ENCODE data around the gene TPP2.
A peak's percentile ranks its signal among the peaks of the same experiment; 100 is the strongest.

Gene TPP2

DNA sequence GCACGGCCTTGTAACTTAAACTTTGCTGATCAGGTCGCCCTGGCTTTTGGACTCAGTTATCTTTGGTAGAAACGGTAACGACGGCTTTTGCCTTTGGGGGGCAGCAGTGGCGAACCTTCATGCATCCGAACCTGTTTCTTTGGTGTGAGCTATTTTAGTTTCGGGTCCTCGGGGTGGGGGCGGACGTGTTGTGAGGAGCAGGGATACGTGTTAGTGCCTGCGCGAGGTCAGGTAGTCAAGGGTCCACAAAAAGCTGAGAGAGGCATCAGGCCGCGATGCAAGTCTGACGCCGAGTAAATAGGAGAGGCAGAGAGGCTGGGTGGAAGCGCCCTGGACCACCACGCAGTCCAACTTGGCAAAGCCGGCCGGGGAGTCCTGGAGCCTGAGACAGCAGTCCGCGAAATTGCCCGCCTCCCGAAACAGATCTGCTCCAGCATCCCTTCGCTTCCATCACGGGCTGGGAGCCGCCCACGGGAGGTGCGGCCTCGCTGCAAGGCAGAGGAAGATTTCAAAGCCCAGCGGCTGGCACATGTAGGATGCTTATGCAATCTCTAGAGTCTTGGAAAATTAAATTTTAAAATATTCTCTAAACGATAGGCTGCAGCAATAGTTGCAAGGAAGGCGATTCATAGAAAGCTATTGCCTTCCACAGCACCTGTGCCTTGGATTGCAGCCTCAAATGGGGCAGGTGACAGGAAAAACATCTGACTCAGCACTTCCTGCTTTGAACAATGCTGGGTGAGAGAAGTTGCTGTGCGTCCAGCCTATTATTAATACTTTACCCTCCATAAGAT lies 4.6 kb upstream of the TPP2 start:
- Histone ChIP-seq H3K9me3 (ENCODE audit: control insufficient read depth in 5 of 5, low read length in 5 of 5) (no peaks in the 10 kb centered on the region), H3K36me3 (ENCODE audit: control insufficient read depth in 5 of 5, insufficient read depth in 5 of 5, low read length in 5 of 5) (no peaks in the 10 kb centered on the region), H3K9ac (ENCODE audit: low read length in 5 of 5) (peak overlapping the region in 3 of 5 donors; percentile 53 to 73 (median 66)), H3K4me3 (ENCODE audit: low read depth in 1 of 5, low read length in 5 of 5) (peak overlapping the region; percentile 62 to 90 (median 76)), H3K27ac (ENCODE audit: low read depth, low read length) (peak overlapping the region; percentile 56), H3K4me1 (ENCODE audit: control insufficient read depth in 5 of 5, insufficient read depth in 5 of 5, low read length in 5 of 5) (peaks cover 0 to 29% (median 22%) of the 10 kb centered on the region in 5 donors), H3K27me3 (ENCODE audit: control insufficient read depth in 5 of 5, insufficient read depth in 4 of 5, low read length in 5 of 5) (no peaks in the 10 kb centered on the region)

- Histone ChIP-seq H3K4me1 (ENCODE audit: control insufficient read depth in 5 of 5, insufficient read depth in 5 of 5, low read length in 5 of 5) (peaks cover 5 to 41% (median 33%) of the 10 kb centered on the region in 5 donors), H3K36me3 (ENCODE audit: control insufficient read depth in 5 of 5, insufficient read depth in 5 of 5, low read length in 5 of 5) (no peaks in the 10 kb centered on the region), H3K9me3 (ENCODE audit: control insufficient read depth in 5 of 5, low read length in 5 of 5) (no peaks in the 10 kb centered on the region), H3K9ac (ENCODE audit: low read length in 5 of 5) (no peak overlapping the region), H3K4me3 (ENCODE audit: low read depth in 1 of 5, low read length in 5 of 5) (no peak overlapping the region), H3K27ac (ENCODE audit: low read depth, low read length) (peak overlapping the region; percentile 22), H3K27me3 (ENCODE audit: control insufficient read depth in 5 of 5, insufficient read depth in 4 of 5, low read length in 5 of 5) (no peaks in the 10 kb centered on the region)
These were observed 3.3 kb upstream of the TPP2 start for GRCh38 chr13:102593466-102593865.

- Histone ChIP-seq H3K27me3 (ENCODE audit: control insufficient read depth in 5 of 5, insufficient read depth in 4 of 5, low read length in 5 of 5) (no peaks in the 10 kb centered on the region), H3K4me1 (ENCODE audit: control insufficient read depth in 5 of 5, insufficient read depth in 5 of 5, low read length in 5 of 5) (peaks cover 5 to 49% (median 35%) of the 10 kb centered on the region in 5 donors), H3K4me3 (ENCODE audit: low read depth in 1 of 5, low read length in 5 of 5) (peak overlapping the region; percentile 78 to 97 (median 92)), H3K9me3 (ENCODE audit: control insufficient read depth in 5 of 5, low read length in 5 of 5) (no peaks in the 10 kb centered on the region), H3K9ac (ENCODE audit: low read length in 5 of 5) (peak overlapping the region; percentile 67 to 99 (median 85)), H3K27ac (ENCODE audit: low read depth, low read length) (peak overlapping the region; percentile 99), H3K36me3 (ENCODE audit: control insufficient read depth in 5 of 5, insufficient read depth in 5 of 5, low read length in 5 of 5) (no peaks in the 10 kb centered on the region)
These were observed 509 bp downstream of the TPP2 start for GRCh38 chr13:102597029-102597961.

- H3K4me1 ChIP-seq (ENCODE audit: control insufficient read depth in 5 of 5, insufficient read depth in 5 of 5, low read length in 5 of 5), result peaks cover 5 to 42% (median 31%) of the 10 kb centered on the region in 5 donors
- no peaks in the 10 kb centered on the region for H3K9me3 ChIP-seq (ENCODE audit: control insufficient read depth in 5 of 5, low read length in 5 of 5)
- peak overlapping the region in 4 of 5 donors; percentile 64 to 99 (median 92) for H3K9ac ChIP-seq (ENCODE audit: low read length in 5 of 5)
- peak overlapping the region; percentile 99 for H3K27ac ChIP-seq (ENCODE audit: low read depth, low read length)
- H3K4me3 ChIP-seq (ENCODE audit: low read depth in 1 of 5, low read length in 5 of 5), result peak overlapping the region; percentile 78 to 97 (median 92)
- no peaks in the 10 kb centered on the region for H3K36me3 ChIP-seq (ENCODE audit: control insufficient read depth in 5 of 5, insufficient read depth in 5 of 5, low read length in 5 of 5)
- H3K27me3 ChIP-seq (ENCODE audit: control insufficient read depth in 5 of 5, insufficient read depth in 4 of 5, low read length in 5 of 5), result no peaks in the 10 kb centered on the region
These were observed 1.3 kb downstream of the TPP2 start for GRCh38 chr13:102598061-102598460.

DNA sequence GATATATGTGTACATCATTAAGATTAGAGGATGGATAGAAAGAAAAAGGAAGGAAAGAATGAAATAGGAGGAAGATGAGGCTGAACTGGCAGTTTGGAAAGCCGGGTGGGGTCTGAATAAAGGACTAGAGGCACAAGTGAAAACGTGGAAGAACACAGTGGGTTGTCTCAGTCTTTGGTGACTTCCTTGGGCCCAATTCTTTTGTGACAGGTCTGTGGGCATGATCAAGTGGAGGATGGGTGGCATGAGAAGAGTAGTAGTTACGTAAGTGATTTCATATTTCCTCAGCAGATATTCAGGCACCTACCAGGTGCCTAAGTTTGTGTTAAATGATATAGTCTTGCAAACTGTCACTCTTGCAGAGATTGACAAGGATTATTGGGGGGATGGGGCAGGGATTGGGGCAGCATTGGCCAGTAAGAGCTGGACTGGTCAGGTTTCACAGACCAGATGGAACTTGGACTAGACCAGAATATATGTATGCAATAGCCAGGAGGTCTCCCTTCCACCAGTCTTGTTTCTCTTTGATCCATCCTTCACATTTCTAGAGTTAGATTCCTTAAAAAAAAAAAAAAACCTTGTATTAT lies 2.7 kb downstream of the TPP2 start:
- Histone ChIP-seq H3K27ac (ENCODE audit: low read depth, low read length) (no peak overlapping the region), H3K27me3 (ENCODE audit: control insufficient read depth in 5 of 5, insufficient read depth in 4 of 5, low read length in 5 of 5) (no peaks in the 10 kb centered on the region), H3K4me3 (ENCODE audit: low read depth in 1 of 5, low read length in 5 of 5) (peak overlapping the region in 1 of 5 donors; percentile 2), H3K9me3 (ENCODE audit: control insufficient read depth in 5 of 5, low read length in 5 of 5) (no peaks in the 10 kb centered on the region), H3K4me1 (ENCODE audit: control insufficient read depth in 5 of 5, insufficient read depth in 5 of 5, low read length in 5 of 5) (peaks cover 5 to 45% (median 31%) of the 10 kb centered on the region in 5 donors), H3K36me3 (ENCODE audit: control insufficient read depth in 5 of 5, insufficient read depth in 5 of 5, low read length in 5 of 5) (peaks cover 0 to under 1% (median 0%) of the 10 kb centered on the region in 5 donors), H3K9ac (ENCODE audit: low read length in 5 of 5) (peak overlapping the region in 2 of 5 donors; percentile 18 to 23)

GRCh38 chr13:102606537-102607309 lies 9.9 kb downstream of the TPP2 start:
- Histone ChIP-seq H3K27me3 (ENCODE audit: control insufficient read depth in 5 of 5, insufficient read depth in 4 of 5, low read length in 5 of 5) (no peaks in the 10 kb centered on the region), H3K27ac (ENCODE audit: low read depth, low read length) (no peak overlapping the region), H3K36me3 (ENCODE audit: control insufficient read depth in 5 of 5, insufficient read depth in 5 of 5, low read length in 5 of 5) (peaks cover 13 to 49% (median 28%) of the 10 kb centered on the region in 5 donors), H3K4me3 (ENCODE audit: low read depth in 1 of 5, low read length in 5 of 5) (no peak overlapping the region), H3K9ac (ENCODE audit: low read length in 5 of 5) (no peak overlapping the region), H3K4me1 (ENCODE audit: control insufficient read depth in 5 of 5, insufficient read depth in 5 of 5, low read length in 5 of 5) (peaks cover 0 to 5% (median 0%) of the 10 kb centered on the region in 5 donors), H3K9me3 (ENCODE audit: control insufficient read depth in 5 of 5, low read length in 5 of 5) (no peaks in the 10 kb centered on the region)

- Histone ChIP-seq H3K27me3 (ENCODE audit: control insufficient read depth in 5 of 5, insufficient read depth in 4 of 5, low read length in 5 of 5) (no peaks in the 10 kb centered on the region), H3K4me1 (ENCODE audit: control insufficient read depth in 5 of 5, insufficient read depth in 5 of 5, low read length in 5 of 5) (peaks cover 0 to 3% (median 0%) of the 10 kb centered on the region in 5 donors), H3K9ac (ENCODE audit: low read length in 5 of 5) (no peak overlapping the region), H3K4me3 (ENCODE audit: low read depth in 1 of 5, low read length in 5 of 5) (no peak overlapping the region), H3K36me3 (ENCODE audit: control insufficient read depth in 5 of 5, insufficient read depth in 5 of 5, low read length in 5 of 5) (peaks cover 13 to 49% (median 28%) of the 10 kb centered on the region in 5 donors), H3K9me3 (ENCODE audit: control insufficient read depth in 5 of 5, low read length in 5 of 5) (no peaks in the 10 kb centered on the region), H3K27ac (ENCODE audit: low read depth, low read length) (no peak overlapping the region)
These were observed 12.2 kb downstream of the TPP2 start for GRCh38 chr13:102608974-102609373.

- H3K4me1 ChIP-seq (ENCODE audit: control insufficient read depth in 5 of 5, insufficient read depth in 5 of 5, low read length in 5 of 5), result peaks cover 0 to 2% (median 0%) of the 10 kb centered on the region in 5 donors
- no peak overlapping the region for H3K27ac ChIP-seq (ENCODE audit: low read depth, low read length)
- H3K9ac ChIP-seq (ENCODE audit: low read length in 5 of 5), result no peak overlapping the region
- H3K27me3 ChIP-seq (ENCODE audit: control insufficient read depth in 5 of 5, insufficient read depth in 4 of 5, low read length in 5 of 5), result no peaks in the 10 kb centered on the region
- H3K36me3 ChIP-seq (ENCODE audit: control insufficient read depth in 5 of 5, insufficient read depth in 5 of 5, low read length in 5 of 5), result peaks cover 15 to 54% (median 28%) of the 10 kb centered on the region in 5 donors
- no peak overlapping the region for H3K4me3 ChIP-seq (ENCODE audit: low read depth in 1 of 5, low read length in 5 of 5)
- no peaks in the 10 kb centered on the region for H3K9me3 ChIP-seq (ENCODE audit: control insufficient read depth in 5 of 5, low read length in 5 of 5)
These were observed 12.9 kb downstream of the TPP2 start for GRCh38 chr13:102609696-102610095.

GRCh38 chr13:102610296-102610895 lies 13.6 kb downstream of the TPP2 start:
- H3K4me3 ChIP-seq (ENCODE audit: low read depth in 1 of 5, low read length in 5 of 5), result no peak overlapping the region
- no peak overlapping the region for H3K9ac ChIP-seq (ENCODE audit: low read length in 5 of 5)
- H3K36me3 ChIP-seq (ENCODE audit: control insufficient read depth in 5 of 5, insufficient read depth in 5 of 5, low read length in 5 of 5), result peaks cover 14 to 54% (median 27%) of the 10 kb centered on the region in 5 donors
- H3K27me3 ChIP-seq (ENCODE audit: control insufficient read depth in 5 of 5, insufficient read depth in 4 of 5, low read length in 5 of 5), result no peaks in the 10 kb centered on the region
- peaks cover 0 to 2% (median 0%) of the 10 kb centered on the region in 5 donors for H3K4me1 ChIP-seq (ENCODE audit: control insufficient read depth in 5 of 5, insufficient read depth in 5 of 5, low read length in 5 of 5)
- no peak overlapping the region for H3K27ac ChIP-seq (ENCODE audit: low read depth, low read length)
- H3K9me3 ChIP-seq (ENCODE audit: control insufficient read depth in 5 of 5, low read length in 5 of 5), result no peaks in the 10 kb centered on the region
